Spinal cord (tissue), 10 donors: ENCODE measurements around the gene ATP5ME. TPM values are rescaled to one million over a fixed set of nuclear protein-coding genes. Genes with fewer than 3 reads are reported as not detected.

Experiments used
- DNase-seq, 6 donors: peaks; one replicate each; pipeline versions ENCODE4 v3.0.0 to v3.0.0-alpha.2; 2013 to 2015; ENCODE audit warnings: low spot score in 6 of 6, low read depth in 4 of 6
- H3K27ac ChIP-seq: one replicate; pipeline ENCODE4 v1.5.1; 2013; ENCODE audit warnings: low read depth, low read length, control low read depth
- H3K27me3 ChIP-seq: one replicate; pipeline ENCODE4 v1.6.1; 2013; ENCODE audit warnings: low read length; ENCODE audit not compliant: control insufficient read depth, insufficient read depth
- H3K36me3 ChIP-seq: one replicate; pipeline ENCODE4 v1.6.1; 2013; ENCODE audit warnings: low read length; ENCODE audit not compliant: control insufficient read depth, insufficient read depth
- H3K4me1 ChIP-seq: one replicate; pipeline ENCODE4 v1.6.1; 2013; ENCODE audit warnings: low read length; ENCODE audit not compliant: control insufficient read depth, insufficient read depth
- H3K4me3 ChIP-seq: one replicate; pipeline ENCODE4 v1.5.1; 2013; ENCODE audit warnings: low read depth, low read length, control low read depth
- H3K9me3 ChIP-seq: one replicate; pipeline ENCODE4 v1.6.1; 2013; ENCODE audit warnings: low read length; ENCODE audit not compliant: control insufficient read depth, insufficient read depth
- WGBS: methylation state at CpG from one replicate; pipeline ENCODE4 v1.1.5; 2013; ENCODE audit warnings: missing lambda C conversion rate; ENCODE audit not compliant: insufficient coverage; 5-methylcytosine and 5-hydroxymethylcytosine counted together
- polyA plus RNA-seq, 2 donors: library from polyadenylated mRNA; unstranded; fragments of 120-200 nt; gene quantifications; one replicate each; pipeline ENCODE4 v1.2.1, GENCODE V29; 2013; ENCODE audit not compliant: insufficient read length in 2 of 2
- total RNA-seq, 2 donors: library from RNA; depleted of rRNA in 1 of 2; stranded (reverse); fragments of 120-200 nt in 1 of 2; fragments of >200 nt in 1 of 2; gene quantifications; one replicate each; pipeline versions ENCODE4 v1.2.3 to v1.2.4, GENCODE V29; 2013 to 2014
- donor health status: healthy.

ATP5ME gene
- total and polyA plus RNA-seq, 4 donors: 191 to 726 (median 334) TPM

- 61% methylated on average over 20 of the region's 20 CpGs for WGBS
- Histone ChIP-seq H3K27me3 (no peaks in the 10 kb centered on the region), H3K9me3 (no peaks in the 10 kb centered on the region), H3K4me1 (peaks cover 10% of the 10 kb centered on the region), H3K36me3 (no peaks in the 10 kb centered on the region), H3K4me3 (no peak overlapping the region), H3K27ac (no peak overlapping the region)
- DNase-seq: no peak
Observed at GRCh38 chr4:629915-630641, 44.0 kb downstream of the ATP5ME start.

GRCh38 chr4:629636-629914 lies 44.5 kb downstream of the ATP5ME start:
- DNase-seq: no peak
- 73% methylated on average over 8 of the region's 9 CpGs for WGBS
- Histone ChIP-seq H3K4me1 (peaks cover 10% of the 10 kb centered on the region), H3K36me3 (no peaks in the 10 kb centered on the region), H3K27ac (no peak overlapping the region), H3K9me3 (no peaks in the 10 kb centered on the region), H3K4me3 (no peak overlapping the region), H3K27me3 (no peaks in the 10 kb centered on the region)

- Histone ChIP-seq H3K9me3 (no peaks in the 10 kb centered on the region), H3K27me3 (no peaks in the 10 kb centered on the region), H3K4me1 (peaks cover 10% of the 10 kb centered on the region), H3K4me3 (no peak overlapping the region), H3K36me3 (no peaks in the 10 kb centered on the region), H3K27ac (no peak overlapping the region)
- 88% methylated on average over 26 of the region's 27 CpGs for WGBS
- no peak for DNase-seq
Observed at GRCh38 chr4:628821-629635, 45.0 kb downstream of the ATP5ME start.

- 88% methylated on average over 17 of the region's 17 CpGs for WGBS
- H3K4me1 ChIP-seq: peaks cover 10% of the 10 kb centered on the region
- H3K36me3 ChIP-seq: no peaks in the 10 kb centered on the region
- H3K27me3 ChIP-seq: no peaks in the 10 kb centered on the region
- no peaks in the 10 kb centered on the region for H3K9me3 ChIP-seq
- no peak for DNase-seq
- no peak overlapping the region for H3K4me3 ChIP-seq
- no peak overlapping the region for H3K27ac ChIP-seq
Observed at GRCh38 chr4:628311-628741, 45.8 kb downstream of the ATP5ME start.

GRCh38 chr4:627347-628125 lies 46.5 kb downstream of the ATP5ME start:
- no peak for DNase-seq
- 75% methylated on average over 15 of the region's 15 CpGs for WGBS
- H3K4me1 ChIP-seq: peaks cover 10% of the 10 kb centered on the region
- no peaks in the 10 kb centered on the region for H3K9me3 ChIP-seq
- H3K27me3 ChIP-seq: no peaks in the 10 kb centered on the region
- no peaks in the 10 kb centered on the region for H3K36me3 ChIP-seq
- no peak overlapping the region for H3K27ac ChIP-seq
- H3K4me3 ChIP-seq: no peak overlapping the region

- no peaks in the 10 kb centered on the region for H3K9me3 ChIP-seq
- no peak overlapping the region for H3K4me3 ChIP-seq
- no peaks in the 10 kb centered on the region for H3K27me3 ChIP-seq
- H3K27ac ChIP-seq: no peak overlapping the region
- H3K36me3 ChIP-seq: no peaks in the 10 kb centered on the region
- DNase-seq: no peak
- WGBS: 79% methylated on average over 17 of the region's 20 CpGs
- peaks cover 10% of the 10 kb centered on the region for H3K4me1 ChIP-seq
Observed at GRCh38 chr4:626201-627091, 47.6 kb downstream of the ATP5ME start.

GRCh38 chr4:625631-626161 lies 48.4 kb downstream of the ATP5ME start:
- H3K9me3 ChIP-seq: no peaks in the 10 kb centered on the region
- no peak overlapping the region for H3K4me3 ChIP-seq
- no peak overlapping the region for H3K27ac ChIP-seq
- WGBS: 92% methylated on average over 39 of the region's 39 CpGs
- H3K4me1 ChIP-seq: peaks cover 9% of the 10 kb centered on the region
- no peaks in the 10 kb centered on the region for H3K27me3 ChIP-seq
- no peak for DNase-seq
- no peaks in the 10 kb centered on the region for H3K36me3 ChIP-seq

DNA sequence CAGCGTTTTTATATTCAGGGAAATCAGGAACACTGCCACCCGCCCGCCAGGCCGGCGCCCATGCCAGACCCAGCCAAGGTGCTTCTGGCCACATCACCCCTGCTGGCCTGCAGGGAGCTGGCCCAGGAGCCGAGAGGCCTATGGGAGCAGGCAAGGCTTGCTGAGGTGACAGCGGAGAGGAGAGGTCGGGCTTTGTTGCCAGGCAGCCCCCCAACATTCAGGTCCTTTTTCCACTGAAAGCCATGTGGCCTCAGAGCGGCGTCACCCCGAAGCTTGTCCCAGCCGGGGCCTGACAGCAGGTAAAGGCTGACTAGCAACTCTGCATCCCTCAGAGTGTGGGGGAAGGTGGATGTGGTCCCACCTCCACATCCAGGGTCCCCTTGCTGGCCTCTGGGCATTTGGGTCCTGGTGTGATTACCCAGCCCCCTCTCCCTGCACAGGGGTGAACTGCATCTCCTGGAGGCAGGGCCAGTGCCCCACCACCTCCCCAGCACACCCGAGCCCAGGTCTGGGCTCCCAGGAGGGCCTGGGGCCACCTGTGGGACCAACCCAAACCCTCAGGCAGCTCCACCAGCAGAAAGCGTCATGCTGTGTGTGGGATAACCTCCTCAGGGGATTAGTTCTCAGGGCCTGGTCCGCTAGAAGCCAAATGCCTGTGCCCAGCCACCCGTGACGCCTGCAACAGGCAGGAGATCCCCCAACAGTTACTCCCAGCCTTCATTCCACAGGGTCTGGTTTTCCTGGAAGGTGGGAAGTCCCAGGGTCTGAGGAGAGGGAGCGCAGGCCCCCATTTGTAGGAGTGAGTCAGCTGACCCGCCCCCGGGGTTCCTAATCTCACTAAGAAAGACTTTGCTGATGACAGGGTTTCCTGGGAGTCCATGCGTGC lies 49.1 kb downstream of the ATP5ME start, which contains the start of gene PDE6B:
Gene PDE6B (plus strand): TSS at position 869 of the 886 bp plus-strand sequence. CDS start 54 bp downstream, outside the sequence.
- Histone ChIP-seq H3K27ac (no peak within 1 kb of the TSS), H3K4me1 (peaks cover 2% of the 10 kb centered on the region), H3K4me3 (no peak within 1 kb of the TSS), H3K9me3 (no peaks in the 10 kb centered on the region), H3K27me3 (no peaks in the 10 kb centered on the region), H3K36me3 (no peaks in the 10 kb centered on the region)
- no peak for DNase-seq
- WGBS: 81% methylated on average over 18 of the region's 21 CpGs
